SK-N-SH treated with all-trans-retinoic acid at 6 μM for 48 hours (cell line): Measurements from ENCODE around the gene PRKAR1B.
A peak's percentile ranks its signal among the peaks of the same experiment; 100 is the strongest.

ENCODE experiments used
- ATAC-seq: fragments of 200-7000 bp; cut with Tn5 transposase; 3 replicates; pipeline ENCODE4 v1.9.1; 2020; ENCODE audit warnings: mild to moderate bottlenecking, moderate library complexity
- ARNTL ChIP-seq: fragments of 450-650 bp; formaldehyde crosslinking; IDR thresholded peaks from 2 replicates; pipeline ENCODE4 v1.5.0; 2020; ENCODE audit warnings: low read depth, mild to moderate bottlenecking, moderate library complexity, borderline replicate concordance
- BACH2 ChIP-seq: fragments of 250-450 bp; sonication (Bioruptor Pico); IDR thresholded peaks from 2 replicates; pipeline ENCODE4 v1.9.0; 2021; ENCODE audit warnings: mild to moderate bottlenecking, borderline replicate concordance
- CREB5 ChIP-seq: fragments of 250-450 bp; sonication (Bioruptor Pico); IDR thresholded peaks from 2 replicates; pipeline ENCODE4 v1.5.1; 2020; ENCODE audit warnings: low read depth, mild to moderate bottlenecking, moderate library complexity
- CSRNP3 ChIP-seq: fragments of 250-450 bp; sonication (Bioruptor Pico); IDR thresholded peaks from 2 replicates; pipeline ENCODE4 v1.5.1; 2021; ENCODE audit warnings: mild to moderate bottlenecking, moderate library complexity
- ESRRG ChIP-seq: fragments of 250-450 bp; sonication (Bioruptor Pico); IDR thresholded peaks from 2 replicates; pipeline ENCODE4 v1.6.1; 2021; ENCODE audit warnings: mild to moderate bottlenecking
- GLIS3 ChIP-seq: fragments of 250-450 bp; sonication (Bioruptor Pico); IDR thresholded peaks from 2 replicates; pipeline ENCODE4 v1.5.0; 2020; ENCODE audit warnings: mild to moderate bottlenecking, moderate library complexity
- OSR1 ChIP-seq: fragments of 250-450 bp; sonication (Bioruptor Pico); IDR thresholded peaks from 2 replicates; pipeline ENCODE4 v1.8.0; 2022; ENCODE audit warnings: moderate library complexity, mild to moderate bottlenecking, inconsistent platforms
- PATZ1 ChIP-seq: fragments of 250-450 bp; sonication (Bioruptor Pico); IDR thresholded peaks from 2 replicates; pipeline ENCODE4 v1.8.0; 2020; ENCODE audit warnings: mild to moderate bottlenecking, moderate library complexity, borderline replicate concordance
- POU6F1 ChIP-seq: fragments of 250-450 bp; sonication (Bioruptor Pico); IDR thresholded peaks from 2 replicates; pipeline ENCODE4 v1.8.0; 2021; ENCODE audit warnings: low read depth, mild to moderate bottlenecking, moderate library complexity, borderline replicate concordance
- PPARA ChIP-seq: fragments of 250-450 bp; sonication (Bioruptor Pico); IDR thresholded peaks from 2 replicates; pipeline ENCODE4 v1.5.0; 2020; ENCODE audit warnings: mild to moderate bottlenecking, borderline replicate concordance
- RARB ChIP-seq: fragments of 250-450 bp; sonication (Bioruptor Pico); IDR thresholded peaks from 2 replicates; pipeline ENCODE4 v1.8.0; 2021; ENCODE audit warnings: mild to moderate bottlenecking, moderate library complexity
- SNAI2 ChIP-seq: fragments of 250-450 bp; sonication (Bioruptor Pico); IDR thresholded peaks from 2 replicates; pipeline ENCODE4 v1.5.0; 2020; ENCODE audit warnings: mild to moderate bottlenecking, moderate library complexity
- TOX ChIP-seq: fragments of 250-450 bp; sonication (Bioruptor Pico); IDR thresholded peaks from 2 replicates; pipeline ENCODE4 v1.8.0; 2021; ENCODE audit warnings: mild to moderate bottlenecking, moderate library complexity, borderline replicate concordance
- ZC3H10 ChIP-seq: fragments of 250-450 bp; sonication (Bioruptor Pico); IDR thresholded peaks from 2 replicates; pipeline ENCODE4 v1.5.1; 2021; ENCODE audit warnings: mild to moderate bottlenecking, moderate library complexity
- ZFP3 ChIP-seq: fragments of 250-450 bp; sonication (Bioruptor Pico); IDR thresholded peaks from 2 replicates; pipeline ENCODE4 v1.5.0; 2020; ENCODE audit warnings: mild to moderate bottlenecking, moderate library complexity
- ZFP30 ChIP-seq: fragments of 450-650 bp; formaldehyde crosslinking; IDR thresholded peaks from 2 replicates; pipeline ENCODE4 v1.5.0; 2022; ENCODE audit warnings: mild to moderate bottlenecking, moderate library complexity
- ZNF565 ChIP-seq: fragments of 450-650 bp; formaldehyde crosslinking; conservative IDR thresholded peaks from 2 replicates; pipeline ENCODE4 v1.5.0; 2020; ENCODE audit warnings: low read depth, mild to moderate bottlenecking, moderate library complexity
- ZNF70 ChIP-seq: fragments of 450-650 bp; formaldehyde crosslinking; IDR thresholded peaks from 2 replicates; pipeline ENCODE4 v1.5.0; 2020; ENCODE audit warnings: mild to moderate bottlenecking, moderate library complexity
- ZNF8 ChIP-seq: fragments of 450-650 bp; formaldehyde crosslinking; IDR thresholded peaks from 2 replicates; pipeline ENCODE4 v1.5.0; 2020; ENCODE audit warnings: mild to moderate bottlenecking, moderate library complexity

PRKAR1B gene

GRCh38 chr7:716636-717035 lies 10.4 kb downstream of the PRKAR1B start:
- TF ChIP-seq PATZ1 (CRISPR knock-in tag) (no peak), OSR1 (CRISPR knock-in tag) (no peak), RARB (no peak), GLIS3 (CRISPR knock-in tag) (no peak), POU6F1 (CRISPR knock-in tag) (no peak), PPARA (CRISPR knock-in tag) (no peak)
- no peak for ATAC-seq

- ATAC-seq = no peak
Observed at GRCh38 chr7:716222-716621, 10.9 kb downstream of the PRKAR1B start.

GRCh38 chr7:714251-714671 lies 12.8 kb downstream of the PRKAR1B start:
- peak; percentile 32 for ATAC-seq
- no peak for TF ChIP-seq ARNTL (CRISPR knock-in tag)
- TF ChIP-seq TOX (CRISPR knock-in tag) = no peak
- no peak for TF ChIP-seq OSR1 (CRISPR knock-in tag)
- no peak for TF ChIP-seq BACH2 (CRISPR knock-in tag)
- no peak for TF ChIP-seq GLIS3 (CRISPR knock-in tag)
- TF ChIP-seq ZFP3 (CRISPR knock-in tag) = no peak
- TF ChIP-seq SNAI2 (CRISPR knock-in tag) = no peak

More at GRCh38 chr7:716222-716621, 10.9 kb downstream of the PRKAR1B start:
- TF ChIP-seq ESRRG (CRISPR knock-in tag) = no peak
- TF ChIP-seq POU6F1 (CRISPR knock-in tag) = no peak
- TF ChIP-seq ZC3H10 = no peak
- no peak for TF ChIP-seq ZNF565 (CRISPR knock-in tag)
- TF ChIP-seq ZNF8 (CRISPR knock-in tag) = no peak
- TF ChIP-seq CREB5 (CRISPR knock-in tag) = no peak
- no peak for TF ChIP-seq ARNTL (CRISPR knock-in tag)
- TF ChIP-seq CSRNP3 (CRISPR knock-in tag) = no peak
- no peak for TF ChIP-seq GLIS3 (CRISPR knock-in tag)
- TF ChIP-seq OSR1 (CRISPR knock-in tag) = no peak
- no peak for TF ChIP-seq ZNF70 (CRISPR knock-in tag)
- no peak for TF ChIP-seq RARB
- no peak for TF ChIP-seq TOX (CRISPR knock-in tag)
- TF ChIP-seq BACH2 (CRISPR knock-in tag) = no peak

GRCh38 chr7:713488-714230 lies 13.4 kb downstream of the PRKAR1B start:
- peak; percentile 7; the same call in 1 of the 3 replicates for ATAC-seq
- TF ChIP-seq ZFP30 (CRISPR knock-in tag) (no peak), CSRNP3 (CRISPR knock-in tag) (no peak), OSR1 (CRISPR knock-in tag) (no peak)
